T-helper 1 cell treated with Interleukin-12 subunit alpha and Interleukin-12 subunit beta and Interleukin-4 antibody, amounts not matched to agents 30 μg/mL and 1 μg/mL, for 36 hours (primary cell): ENCODE results near the gene CCT7.

Experiments
- H3K27ac Mint-ChIP-seq: one replicate; pipeline ENCODE4 v1.8.0; 2021; ENCODE audit warnings: mild to moderate bottlenecking, mixed read lengths
- H3K27me3 Mint-ChIP-seq: one replicate; pipeline ENCODE4 v1.8.0; 2021; ENCODE audit warnings: low read depth, mixed read lengths
- H3K36me3 Mint-ChIP-seq: one replicate; pipeline ENCODE4 v1.8.0; 2021; ENCODE audit warnings: low read depth, mixed read lengths
- H3K4me1 Mint-ChIP-seq: one replicate; pipeline ENCODE4 v1.8.0; 2021; ENCODE audit warnings: low read depth, mixed read lengths
- H3K4me3 Mint-ChIP-seq: one replicate; pipeline ENCODE4 v1.8.0; 2021; ENCODE audit warnings: mild to moderate bottlenecking, moderate library complexity, mixed read lengths
- H3K9me3 Mint-ChIP-seq: one replicate; pipeline ENCODE4 v1.8.0; 2021; ENCODE audit warnings: mixed read lengths

The CCT7 gene

GRCh38 chr2:73264783-73265182 is 30.7 kb downstream of the CCT7 start:
- Mint-ChIP-seq H3K4me1 (peaks cover 11% of the 10 kb centered on the region), H3K4me3 (no peak overlapping the region), H3K36me3 (peaks cover 6% of the 10 kb centered on the region), H3K9me3 (no peaks in the 10 kb centered on the region), H3K27me3 (no peaks in the 10 kb centered on the region), H3K27ac (no peak overlapping the region)

GRCh38 chr2:73265298-73266060 is 31.4 kb downstream of the CCT7 start:
- no peak overlapping the region for H3K4me3 Mint-ChIP-seq
- no peaks in the 10 kb centered on the region for H3K9me3 Mint-ChIP-seq

GRCh38 chr2:73266061-73266901 is 32.2 kb downstream of the CCT7 start:
- peaks cover 6% of the 10 kb centered on the region for H3K36me3 Mint-ChIP-seq
- H3K4me3 Mint-ChIP-seq = no peak overlapping the region
- no peaks in the 10 kb centered on the region for H3K9me3 Mint-ChIP-seq
- peaks cover 18% of the 10 kb centered on the region for H3K4me1 Mint-ChIP-seq
- no peaks in the 10 kb centered on the region for H3K27me3 Mint-ChIP-seq
- H3K27ac Mint-ChIP-seq = no peak overlapping the region

More at GRCh38 chr2:73265298-73266060, 31.4 kb downstream of the CCT7 start:
- no peak overlapping the region for H3K27ac Mint-ChIP-seq
- no peaks in the 10 kb centered on the region for H3K27me3 Mint-ChIP-seq
- H3K4me1 Mint-ChIP-seq = peaks cover 14% of the 10 kb centered on the region
- H3K36me3 Mint-ChIP-seq = peaks cover 6% of the 10 kb centered on the region

GRCh38 chr2:73267008-73267407 is 32.9 kb downstream of the CCT7 start:
- H3K4me3 Mint-ChIP-seq = peak overlapping the region; percentile 2
- peaks cover 18% of the 10 kb centered on the region for H3K4me1 Mint-ChIP-seq
- H3K27me3 Mint-ChIP-seq = no peaks in the 10 kb centered on the region
- no peaks in the 10 kb centered on the region for H3K9me3 Mint-ChIP-seq
- no peak overlapping the region for H3K27ac Mint-ChIP-seq
- peaks cover 6% of the 10 kb centered on the region for H3K36me3 Mint-ChIP-seq

GRCh38 chr2:73268366-73268829 is 34.3 kb downstream of the CCT7 start:
- Mint-ChIP-seq H3K4me3 (peak overlapping the region; percentile 58), H3K9me3 (no peaks in the 10 kb centered on the region), H3K4me1 (peaks cover 18% of the 10 kb centered on the region), H3K36me3 (peaks cover 6% of the 10 kb centered on the region), H3K27ac (peak overlapping the region; percentile 4), H3K27me3 (no peaks in the 10 kb centered on the region)

GRCh38 chr2:73268830-73269685 is 35.0 kb downstream of the CCT7 start:
- Mint-ChIP-seq H3K27me3 (no peaks in the 10 kb centered on the region), H3K9me3 (no peaks in the 10 kb centered on the region), H3K36me3 (peaks cover 6% of the 10 kb centered on the region), H3K4me1 (peaks cover 18% of the 10 kb centered on the region), H3K4me3 (no peak overlapping the region), H3K27ac (no peak overlapping the region)

- peak overlapping the region; percentile 58 for H3K27ac Mint-ChIP-seq
- H3K36me3 Mint-ChIP-seq = peaks cover 6% of the 10 kb centered on the region
- no peaks in the 10 kb centered on the region for H3K9me3 Mint-ChIP-seq
- no peaks in the 10 kb centered on the region for H3K27me3 Mint-ChIP-seq
- H3K4me3 Mint-ChIP-seq = peak overlapping the region; percentile 70
- H3K4me1 Mint-ChIP-seq = peaks cover 18% of the 10 kb centered on the region
Observed at GRCh38 chr2:73269686-73270465, 35.8 kb downstream of the CCT7 start.

GRCh38 chr2:73272270-73272669 is 38.2 kb downstream of the CCT7 start:
- no peaks in the 10 kb centered on the region for H3K9me3 Mint-ChIP-seq
- no peak overlapping the region for H3K4me3 Mint-ChIP-seq
- H3K27me3 Mint-ChIP-seq = no peaks in the 10 kb centered on the region
- peaks cover 3% of the 10 kb centered on the region for H3K36me3 Mint-ChIP-seq
- no peak overlapping the region for H3K27ac Mint-ChIP-seq
- peaks cover 15% of the 10 kb centered on the region for H3K4me1 Mint-ChIP-seq

- no peaks in the 10 kb centered on the region for H3K9me3 Mint-ChIP-seq
Observed at GRCh38 chr2:73279852-73280251, 45.7 kb downstream of the CCT7 start.

GRCh38 chr2:73281244-73281643 is 47.1 kb downstream of the CCT7 start:
- Mint-ChIP-seq H3K36me3 (no peaks in the 10 kb centered on the region), H3K4me3 (no peak overlapping the region), H3K4me1 (peaks cover 9% of the 10 kb centered on the region), H3K27me3 (peaks cover 7% of the 10 kb centered on the region), H3K27ac (no peak overlapping the region), H3K9me3 (no peaks in the 10 kb centered on the region)

More at GRCh38 chr2:73279852-73280251, 45.7 kb downstream of the CCT7 start:
- Mint-ChIP-seq H3K4me1 (peaks cover 5% of the 10 kb centered on the region), H3K36me3 (no peaks in the 10 kb centered on the region), H3K27ac (no peak overlapping the region), H3K4me3 (no peak overlapping the region), H3K27me3 (no peaks in the 10 kb centered on the region)

- H3K4me3 Mint-ChIP-seq = peak overlapping the region; percentile 78
- peaks cover 9% of the 10 kb centered on the region for H3K4me1 Mint-ChIP-seq
- no peaks in the 10 kb centered on the region for H3K36me3 Mint-ChIP-seq
- no peaks in the 10 kb centered on the region for H3K9me3 Mint-ChIP-seq
- peaks cover 12% of the 10 kb centered on the region for H3K27me3 Mint-ChIP-seq
- peak overlapping the region; percentile 3 for H3K27ac Mint-ChIP-seq
Observed at GRCh38 chr2:73282924-73283544, 48.9 kb downstream of the CCT7 start.

GRCh38 chr2:73283545-73284295 is 49.6 kb downstream of the CCT7 start:
- Mint-ChIP-seq H3K27me3 (peaks cover 19% of the 10 kb centered on the region), H3K27ac (peak overlapping the region; percentile 3), H3K36me3 (no peaks in the 10 kb centered on the region), H3K4me1 (peaks cover 9% of the 10 kb centered on the region), H3K4me3 (peak overlapping the region; percentile 78), H3K9me3 (no peaks in the 10 kb centered on the region)
